A549 (cell line): ENCODE results near the gene MON1A. TPM values are rescaled to one million over a fixed set of nuclear protein-coding genes. Genes with fewer than 3 reads are reported as not detected.

Experiments
- ATAC-seq, 2 experiments: fragments of 200-7000 bp in 1 of 2; fragments of >200 bp in 1 of 2; cut with Nextera tagmentation in 1 of 2; cut with Tn5 transposase in 1 of 2; 3 replicates each; pipeline versions ENCODE4 v1.8.0 to v1.9.1; 2018 to 2020; ENCODE audit warnings: mild to moderate bottlenecking in 1 of 2, moderate library complexity in 1 of 2
- CTCF ChIA-PET: fragments of 300-600 bp; sonication (Branson Sonifier 250); formaldehyde crosslinking; extraction: SDS; loops from one replicate; lab custom pipeline; 2021; ENCODE audit warnings: antibody characterized with exemption, inconsistent platforms; lab: Yijun Ruan, JAX
- POLR2A ChIA-PET: fragments of 350-600 bp; formaldehyde crosslinking; extraction: SDS; loops from one replicate; lab custom pipeline; 2021; ENCODE audit warnings: antibody characterized with exemption, inconsistent platforms; lab: Yijun Ruan, JAX
- DNase-seq, 2 experiments: peaks; one replicate each; pipeline versions ENCODE4 v3.0.0 to v3.0.0-alpha.2; 2011 to 2016; ENCODE audit warnings: low read depth in 1 of 2, low spot score in 1 of 2
- FAIRE-seq: peaks from 2 replicates; lab custom pipeline; 2011; peaks lifted over from hg19 to GRCh38; lab: Jason Lieb, UNC
- H3K27ac ChIP-seq, 2 experiments: fragments of >200 bp; sonication (Bioruptor Twin); formaldehyde crosslinking; 3 replicates each; pipeline ENCODE4 v1.5.1; 2016 to 2017
- H3K4me1 ChIP-seq: fragments of >200 bp; sonication (Bioruptor Twin); formaldehyde crosslinking; 3 replicates; pipeline ENCODE4 v1.6.1; 2016
- H3K4me2 ChIP-seq: fragments of >200 bp; sonication (Bioruptor Twin); formaldehyde crosslinking; 3 replicates; pipeline ENCODE4 v1.6.1; 2016
- H3K4me3 ChIP-seq: fragments of >200 bp; sonication (Bioruptor Twin); formaldehyde crosslinking; 3 replicates; pipeline ENCODE4 v1.5.1; 2016
- H3K9me3 ChIP-seq: fragments of >200 bp; sonication (Bioruptor Twin); formaldehyde crosslinking; 3 replicates; pipeline ENCODE4 v1.6.1; 2016
- BCL3 ChIP-seq: fragments of >200 bp; sonication (Bioruptor Twin); formaldehyde crosslinking; IDR thresholded peaks from 3 replicates; pipeline ENCODE4 v1.6.1; 2016
- BHLHE40 ChIP-seq: IDR thresholded peaks from 2 replicates; pipeline ENCODE4 v1.6.1; 2012; ENCODE audit warnings: low read depth, low read length, inconsistent platforms
- CBX8 ChIP-seq: fragments of 200-600 bp; sonication (generic); IDR thresholded peaks from 2 replicates; pipeline ENCODE4 v1.6.1; 2016
- CEBPB ChIP-seq, 2 experiments: fragments of >200 bp in 1 of 2; sonication (Bioruptor Twin) in 1 of 2; formaldehyde crosslinking in 1 of 2; IDR thresholded peaks; 2 replicates each; pipeline ENCODE4 v1.6.1; 2012 to 2016
- CHD2 ChIP-seq: fragments of 150-350 bp; IDR thresholded peaks from 2 replicates; pipeline ENCODE4 v1.6.1; 2014; ENCODE audit warnings: low read length; ENCODE audit not compliant: partially characterized antibody
- CHD4 ChIP-seq: fragments of 200-600 bp; sonication (generic); IDR thresholded peaks from 2 replicates; pipeline ENCODE4 v1.6.1; 2016; ENCODE audit warnings: antibody characterized with exemption, mild to moderate bottlenecking, borderline replicate concordance
- EHMT2 ChIP-seq: fragments of 200-600 bp; sonication (generic); IDR thresholded peaks from 2 replicates; pipeline ENCODE4 v1.6.1; 2016; ENCODE audit warnings: antibody characterized with exemption, low read depth, mild to moderate bottlenecking, moderate library complexity
- ESRRA ChIP-seq: fragments of 150-350 bp; IDR thresholded peaks from 2 replicates; pipeline ENCODE4 v1.6.1; 2014; ENCODE audit warnings: mild to moderate bottlenecking, low read length, borderline replicate concordance
- FOSL2 ChIP-seq, 2 experiments: fragments of 450-650 bp in 1 of 2; fragments of >200 bp in 1 of 2; sonication (Bioruptor Twin) in 1 of 2; formaldehyde crosslinking; IDR thresholded peaks; 2 replicates each; pipeline versions ENCODE4 v1.5.0 to v1.6.1; 2016 to 2020; ENCODE audit warnings: mild to moderate bottlenecking in 1 of 2, moderate library complexity in 1 of 2
- GATA3 ChIP-seq: IDR thresholded peaks from 2 replicates; pipeline ENCODE4 v1.6.1; 2012; ENCODE audit warnings: borderline replicate concordance
- HDAC2 ChIP-seq: fragments of 200-600 bp; sonication (generic); IDR thresholded peaks from 2 replicates; pipeline ENCODE4 v1.6.1; 2016
- HEYL ChIP-seq: fragments of 250-450 bp; sonication (Bioruptor Pico); IDR thresholded peaks from 2 replicates; pipeline ENCODE4 v1.8.0; 2021; ENCODE audit warnings: mild to moderate bottlenecking, moderate library complexity
- HOXA7 ChIP-seq: fragments of 250-450 bp; sonication (Bioruptor Pico); IDR thresholded peaks from 2 replicates; pipeline ENCODE4 v1.5.0; 2020; ENCODE audit warnings: mild to moderate bottlenecking, moderate library complexity
- HOXB13 ChIP-seq: fragments of 250-450 bp; sonication (Bioruptor Pico); IDR thresholded peaks from 2 replicates; pipeline ENCODE4 v1.5.0; 2020; ENCODE audit warnings: low read depth, mild to moderate bottlenecking, moderate library complexity
- HOXB5 ChIP-seq: fragments of 250-450 bp; sonication (Bioruptor Pico); IDR thresholded peaks from 2 replicates; pipeline ENCODE4 v1.5.0; 2020; ENCODE audit warnings: mild to moderate bottlenecking, moderate library complexity
- JUN ChIP-seq, 2 experiments: fragments of >200 bp; sonication (Bioruptor Twin); formaldehyde crosslinking; IDR thresholded peaks; 2 replicates in 1 of 2; 3 replicates in 1 of 2; pipeline ENCODE4 v1.6.1; 2016 to 2017
- JUNB ChIP-seq: fragments of >200 bp; sonication (Bioruptor Twin); formaldehyde crosslinking; IDR thresholded peaks from 2 replicates; pipeline ENCODE4 v1.6.1; 2016
- KDM1A ChIP-seq: fragments of 200-600 bp; sonication (generic); IDR thresholded peaks from 2 replicates; pipeline ENCODE4 v1.6.1; 2016; ENCODE audit warnings: low read depth, mild to moderate bottlenecking
- MAFK ChIP-seq: fragments of 450-650 bp; IDR thresholded peaks from 2 replicates; pipeline ENCODE4 v1.6.1; 2014; ENCODE audit not compliant: partially characterized antibody
- MAZ ChIP-seq: fragments of 150-350 bp; IDR thresholded peaks from 2 replicates; pipeline ENCODE4 v1.6.1; 2014; ENCODE audit warnings: antibody characterized with exemption, low read depth, low read length, borderline replicate concordance
- MYC ChIP-seq: IDR thresholded peaks from 2 replicates; pipeline ENCODE4 v1.6.1; 2012; ENCODE audit warnings: mild to moderate bottlenecking, inconsistent platforms, low read length, improper control_type of control experiment, borderline replicate concordance
- NFE2L2 ChIP-seq: fragments of 150-350 bp; conservative IDR thresholded peaks from 2 replicates; pipeline ENCODE4 v1.6.1; 2014; ENCODE audit warnings: low read length
- NR3C1 ChIP-seq: fragments of >200 bp; sonication (Bioruptor Twin); formaldehyde crosslinking; IDR thresholded peaks from 3 replicates; pipeline ENCODE4 v1.6.1; 2017
- POLR2A ChIP-seq: IDR thresholded peaks from 2 replicates; pipeline ENCODE4 v1.6.1; 2012; ENCODE audit warnings: mild to moderate bottlenecking, low read length
- RAD21 ChIP-seq, 2 experiments: fragments of >200 bp in 1 of 2; sonication (Bioruptor Twin) in 1 of 2; formaldehyde crosslinking in 1 of 2; IDR thresholded peaks in 1 of 2; conservative IDR thresholded peaks in 1 of 2; 2 replicates in 1 of 2; 3 replicates in 1 of 2; pipeline ENCODE4 v1.6.1; 2012 to 2018; ENCODE audit warnings: inconsistent platforms in 1 of 2
- RARB ChIP-seq: fragments of 250-450 bp; sonication (Bioruptor Pico); IDR thresholded peaks from 2 replicates; pipeline ENCODE4 v1.8.0; 2021; ENCODE audit warnings: mild to moderate bottlenecking, moderate library complexity
- RCOR1 ChIP-seq: fragments of 150-350 bp; IDR thresholded peaks from 2 replicates; pipeline ENCODE4 v1.6.1; 2014; ENCODE audit warnings: antibody characterized with exemption, low read length, low read depth
- RFX5 ChIP-seq: fragments of 450-650 bp; IDR thresholded peaks from 2 replicates; pipeline ENCODE4 v1.7.1; 2014; ENCODE audit warnings: antibody characterized with exemption, mild to moderate bottlenecking, moderate library complexity
- SMC3 ChIP-seq: fragments of >200 bp; sonication (Bioruptor Twin); formaldehyde crosslinking; IDR thresholded peaks from 3 replicates; pipeline ENCODE4 v1.6.1; 2018; ENCODE audit warnings: inconsistent platforms
- ZFP36 ChIP-seq: fragments of 450-650 bp; IDR thresholded peaks from 2 replicates; pipeline ENCODE4 v1.6.1; 2014; ENCODE audit warnings: borderline replicate concordance; ENCODE audit not compliant: partially characterized antibody
- ZSCAN20 ChIP-seq: fragments of 250-450 bp; sonication (Bioruptor Pico); IDR thresholded peaks from 2 replicates; pipeline ENCODE4 v1.8.0; 2022; ENCODE audit warnings: mild to moderate bottlenecking, moderate library complexity
- WGBS: methylation state at CpG from one replicate; pipeline ENCODE4 v1.1.6; 2017; ENCODE audit errors: missing lambda C conversion rate; 5-methylcytosine and 5-hydroxymethylcytosine counted together
- polyA plus RNA-seq, 4 experiments: library from polyadenylated mRNA; depleted of rRNA in 3 of 4; stranded (reverse); fragments of >200 nt; fragmentation: RNase III in 1 of 4; extraction: RNeasy Plus Mini Kit Qiagen cat#74134 plus additional on column Dnase treatment in 1 of 4; gene quantifications; 2 replicates in 3 of 4; 3 replicates in 1 of 4; pipeline ENCODE4 v1.2.3, GENCODE V29; 2011 to 2017
- TF ChIP-seq, protein P1 (sequence below): IDR thresholded peaks from 2 replicates; pipeline ENCODE4 v1.6.1; 2012
- TF ChIP-seq, protein P2 (sequence below): fragments of >200 bp; sonication (Bioruptor Twin); formaldehyde crosslinking; IDR thresholded peaks from 2 replicates; pipeline ENCODE4 v1.6.1; 2016

Gene MON1A
- polyA plus RNA-seq, 2 of the 4 experiments (the other 2 are of a cell fraction) = 4.2 to 5.1 TPM

DNA sequence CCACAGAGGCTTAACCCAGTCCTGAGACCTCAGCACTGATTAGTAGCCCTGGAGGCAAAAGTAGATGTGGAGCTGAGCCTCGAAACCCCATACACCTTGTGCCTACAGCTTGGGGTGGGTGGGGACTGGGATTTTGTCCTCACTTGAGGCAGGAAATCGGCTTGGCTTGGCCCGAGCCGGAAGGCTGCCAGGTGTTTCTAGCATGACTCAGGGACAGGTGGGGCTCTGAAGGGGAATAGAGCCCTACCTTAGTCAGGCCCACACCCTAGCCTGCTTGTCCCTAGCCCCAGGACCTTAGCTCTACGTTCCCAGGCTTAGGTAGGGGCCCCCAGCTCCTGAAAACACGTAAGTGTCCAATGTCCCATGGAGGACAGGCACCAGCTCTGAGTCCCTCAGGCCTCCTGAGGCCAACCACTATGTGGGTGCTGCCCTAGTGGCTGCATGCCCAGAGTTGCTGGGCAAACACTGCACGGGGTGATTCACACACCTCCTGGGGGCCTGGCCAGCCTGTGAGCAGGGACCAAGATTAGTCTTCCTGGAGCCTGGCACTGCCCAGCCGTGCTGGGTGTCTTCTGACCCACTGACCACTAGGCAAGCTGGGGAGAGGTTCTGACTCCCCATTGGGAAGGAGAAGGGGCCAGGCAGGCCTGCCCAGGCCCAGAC, 29.0 kb downstream of the MON1A start:
- Histone ChIP-seq H3K4me2 (peak overlapping the region; percentile 84), H3K4me1 (peaks cover 57% of the 10 kb centered on the region), H3K4me3 (no peak overlapping the region), H3K9me3 (no peaks in the 10 kb centered on the region), H3K27ac (peak overlapping the region; percentile 87 to 93)
- ATAC-seq = peak; percentile 88 to 89
- TF ChIP-seq HDAC2 (no peak), BHLHE40 (no peak), EHMT2 (no peak), ESRRA (no peak), ZSCAN20 (CRISPR knock-in tag) (no peak), MAFK (no peak), SMC3 (no peak), GATA3 (no peak), HOXA7 (CRISPR knock-in tag) (no peak), RAD21 (conservative IDR thresholded peaks at IDR 0.05 in 1 of 2, IDR thresholded peaks at IDR 0.05 in 1 of 2) (no peak), KDM1A (no peak), MAZ (no peak), FOSL2 (IDR thresholded peaks at IDR 0.05) (no peak), FOSL2 (CRISPR knock-in tag; IDR thresholded peaks at IDR 0.05) (peak; percentile 82), BCL3 (no peak), HOXB13 (CRISPR knock-in tag) (no peak), HOXB5 (no peak), RARB (CRISPR knock-in tag) (no peak), POLR2A (no peak), JUN (IDR thresholded peaks at IDR 0.05) (peak in 1 of 2 experiments; percentile 51; a peak in 1 of 5 replicates), CEBPB (IDR thresholded peaks at IDR 0.05) (no peak), NR3C1 (no peak), RCOR1 (no peak), JUNB (peak; percentile 50), CBX8 (no peak), RFX5 (no peak), HEYL (no peak), NFE2L2 (no peak), ZFP36 (no peak), CHD4 (no peak), CHD2 (no peak), MYC (no peak)
- TF ChIP-seq, protein P1, sequence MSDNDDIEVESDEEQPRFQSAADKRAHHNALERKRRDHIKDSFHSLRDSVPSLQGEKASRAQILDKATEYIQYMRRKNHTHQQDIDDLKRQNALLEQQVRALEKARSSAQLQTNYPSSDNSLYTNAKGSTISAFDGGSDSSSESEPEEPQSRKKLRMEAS = peak; percentile 73
- TF ChIP-seq, protein P2, sequence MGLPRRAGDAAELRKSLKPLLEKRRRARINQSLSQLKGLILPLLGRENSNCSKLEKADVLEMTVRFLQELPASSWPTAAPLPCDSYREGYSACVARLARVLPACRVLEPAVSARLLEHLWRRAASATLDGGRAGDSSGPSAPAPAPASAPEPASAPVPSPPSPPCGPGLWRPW = no peak
- peak; percentile 84 to 97 for DNase-seq
- 0% methylated on average over 1 of the region's 8 CpGs for WGBS
- ChIA-PET POLR2A (interaction anchor here (0.6 to 1.0 kb wide), 5 partner anchors 10 to 346 kb away, joined by 3 to 5 read pairs (median 3); partner anchors contain the start of genes CDHR4, IP6K1 and MON1A), CTCF (interaction anchor here (0.6 to 2.0 kb wide), 8 partner anchors 9 to 361 kb away, joined by 3 to 20 read pairs (median 4); partner anchors contain the start of gene MON1A)
- no peak for FAIRE-seq
